HCT116 (cell line): Measurements from ENCODE around the gene NAALADL2. TPM values are rescaled to one million over a fixed set of nuclear protein-coding genes. Genes with fewer than 3 reads are reported as not detected.

Experiments used
- ATAC-seq: fragments of 200-7000 bp; cut with Tn5 transposase; 2 replicates; pipeline ENCODE4 v1.9.1; 2020; ENCODE audit warnings: mild to moderate bottlenecking, moderate library complexity
- BruUV-seq: library from RNA; stranded (reverse); fragments of 400-500 nt; replicated peaks from 2 replicates; lab custom pipeline; 2021; lab: Mats Ljungman, UMichigan
- CTCF ChIA-PET: fragments of 300-600 bp; sonication (Branson Sonifier 250); formaldehyde crosslinking; loops from one replicate; lab custom pipeline; 2021; ENCODE audit warnings: antibody characterized with exemption; lab: Charles Lee
- POLR2A ChIA-PET: fragments of 300-600, 350-600 bp; sonication (Branson Sonifier 250); formaldehyde crosslinking; loops from one replicate; lab custom pipeline; 2021; ENCODE audit warnings: antibody characterized with exemption; lab: Charles Lee
- RAD21 ChIA-PET, 2 experiments: fragments of 300-600 bp; sonication (Branson Sonifier 250); formaldehyde crosslinking; loops; one replicate each; lab custom pipeline; 2023; ENCODE audit warnings: low total read pairs in 2 of 2; ENCODE audit not compliant: uncharacterized antibody in 2 of 2, unreplicated experiment in 2 of 2, low non-redundant PET in 1 of 2; lab: Charles Lee
- DNase-seq: peaks from one replicate; pipeline ENCODE4 v3.0.0-alpha.2; 2010; ENCODE audit warnings: low read depth, low spot score
- H2AFZ ChIP-seq: fragments of 200-600 bp; shearing (Covaris generic), sonication (generic); 2 replicates; pipeline ENCODE4 v1.6.1; 2017; ENCODE audit warnings: low read depth, mixed run types, mixed read lengths, antibody characterized with exemption, low read length; ENCODE audit not compliant: poor library complexity, severe bottlenecking
- H3K27ac ChIP-seq: 2 replicates; pipeline ENCODE4 v1.5.1; 2012; ENCODE audit warnings: low read depth, low read length
- H3K27me3 ChIP-seq: fragments of 200-600 bp; sonication (generic); 2 replicates; pipeline ENCODE4 v1.6.1; 2016; ENCODE audit warnings: mixed run types, low read length, mixed read lengths; ENCODE audit not compliant: insufficient read depth
- H3K36me3 ChIP-seq, 2 experiments: fragments of 200-500 bp in 1 of 2; fragments of 200-600 bp in 1 of 2; sonication (Bioruptor generic) in 1 of 2; sonication (generic) in 1 of 2; 2 replicates each; pipeline versions ENCODE4 v1.5.1 to v1.6.1; 2014 to 2016; ENCODE audit warnings: low read length in 2 of 2, inconsistent platforms in 1 of 2, mixed read lengths in 1 of 2, mixed run types in 1 of 2; ENCODE audit not compliant: insufficient read depth in 2 of 2, control insufficient read depth in 1 of 2
- H3K4me1 ChIP-seq, 2 experiments: fragments of 200-600 bp in 1 of 2; sonication (generic) in 1 of 2; 2 replicates each; pipeline versions ENCODE4 v1.5.1 to v1.6.1; 2012 to 2017; ENCODE audit warnings: low read length in 2 of 2, inconsistent platforms in 1 of 2, mild to moderate bottlenecking in 1 of 2, mixed read lengths in 1 of 2, mixed run types in 1 of 2, moderate library complexity in 1 of 2; ENCODE audit not compliant: insufficient read depth in 2 of 2, control insufficient read depth in 1 of 2
- H3K4me2 ChIP-seq: fragments of 200-600 bp; sonication (generic); 2 replicates; pipeline ENCODE4 v1.6.1; 2017; ENCODE audit warnings: mixed run types, low read length, mixed read lengths
- H3K4me3 ChIP-seq, 2 experiments: fragments of 200-600 bp in 1 of 2; sonication (generic) in 1 of 2; replicated peaks in 1 of 2; 2 replicates each; pipeline ENCODE4 v1.5.1; 2011 to 2016; ENCODE audit warnings: low read length in 2 of 2, control low read depth in 1 of 2, low read depth in 1 of 2, mild to moderate bottlenecking in 1 of 2, mixed read lengths in 1 of 2, mixed run types in 1 of 2
- H3K79me2 ChIP-seq: fragments of 200-600 bp; sonication (generic); 2 replicates; pipeline ENCODE4 v1.6.1; 2017; ENCODE audit warnings: mild to moderate bottlenecking, mixed run types, low read length, moderate library complexity, mixed read lengths; ENCODE audit not compliant: insufficient read depth
- H3K9ac ChIP-seq: fragments of 200-600 bp; sonication (generic); 2 replicates; pipeline ENCODE4 v1.6.1; 2016; ENCODE audit warnings: low read length, mixed read lengths
- H3K9me2 ChIP-seq: fragments of 200-600 bp; sonication (generic), shearing (Covaris generic); 2 replicates; pipeline ENCODE4 v1.6.1; 2017; ENCODE audit warnings: mixed run types, mild to moderate bottlenecking, moderate library complexity; ENCODE audit not compliant: insufficient read depth
- H3K9me3 ChIP-seq, 2 experiments: fragments of 200-500 bp in 1 of 2; fragments of 200-600 bp in 1 of 2; sonication (Bioruptor generic) in 1 of 2; sonication (generic) in 1 of 2; 2 replicates each; pipeline ENCODE4 v1.6.1; 2014 to 2017; ENCODE audit warnings: low read length in 2 of 2, mixed read lengths in 2 of 2, inconsistent platforms in 1 of 2, low read depth in 1 of 2, mild to moderate bottlenecking in 1 of 2, mixed run types in 1 of 2, moderate library complexity in 1 of 2; ENCODE audit not compliant: control insufficient read depth in 1 of 2, insufficient read depth in 1 of 2
- H4K20me1 ChIP-seq: fragments of 200-600 bp; sonication (generic), shearing (Covaris generic); 2 replicates; pipeline ENCODE4 v1.6.1; 2017; ENCODE audit warnings: mixed run types, mild to moderate bottlenecking, moderate library complexity; ENCODE audit not compliant: insufficient read depth
- ATF3 ChIP-seq: IDR thresholded peaks from 2 replicates; pipeline ENCODE4 v1.6.1; 2012
- CEBPB ChIP-seq: IDR thresholded peaks from 2 replicates; pipeline ENCODE4 v1.6.1; 2012; ENCODE audit warnings: low read depth
- EGR1 ChIP-seq: IDR thresholded peaks from 2 replicates; pipeline ENCODE4 v1.6.1; 2012; ENCODE audit warnings: low read depth
- ELF1 ChIP-seq: IDR thresholded peaks from 2 replicates; pipeline ENCODE4 v1.6.1; 2012; ENCODE audit warnings: low read depth, borderline replicate concordance
- EZH2 ChIP-seq: fragments of 200-600 bp; sonication (generic); IDR thresholded peaks from 2 replicates; pipeline ENCODE4 v1.6.1; 2017; ENCODE audit warnings: antibody characterized with exemption, mixed run types
- EZH2phosphoT487 ChIP-seq: fragments of 200-600 bp; IDR thresholded peaks from 2 replicates; pipeline ENCODE4 v1.6.1; 2018; ENCODE audit warnings: antibody characterized with exemption, borderline replicate concordance
- FOSL1 ChIP-seq: IDR thresholded peaks from 2 replicates; pipeline ENCODE4 v1.6.1; 2012; ENCODE audit warnings: low read depth
- JUND ChIP-seq: IDR thresholded peaks from 2 replicates; pipeline ENCODE4 v1.6.1; 2012
- MAX ChIP-seq: IDR thresholded peaks from 2 replicates; pipeline ENCODE4 v1.6.1; 2012
- POLR2A ChIP-seq: IDR thresholded peaks from 2 replicates; pipeline ENCODE4 v1.7.0; 2011; ENCODE audit warnings: borderline replicate concordance; ENCODE audit not compliant: insufficient read depth, insufficient read length; ENCODE audit errors: extremely low read depth
- POLR2AphosphoS5 ChIP-seq: IDR thresholded peaks from 2 replicates; pipeline ENCODE4 v1.6.1; 2011; ENCODE audit warnings: mild to moderate bottlenecking, low read depth, low read length, moderate library complexity
- REST ChIP-seq: IDR thresholded peaks from 2 replicates; pipeline ENCODE4 v1.6.1; 2012; ENCODE audit warnings: low read depth
- SIN3A ChIP-seq: IDR thresholded peaks from 2 replicates; pipeline ENCODE4 v1.6.1; 2012; ENCODE audit warnings: low read depth
- SP1 ChIP-seq: IDR thresholded peaks from 2 replicates; pipeline ENCODE4 v1.6.1; 2012; ENCODE audit warnings: low read depth
- SRF ChIP-seq: IDR thresholded peaks from 2 replicates; pipeline ENCODE4 v1.6.1; 2012; ENCODE audit warnings: low read depth
- TCF7L2 ChIP-seq: IDR thresholded peaks from 2 replicates; pipeline ENCODE4 v1.7.0; 2011; ENCODE audit warnings: borderline replicate concordance, inconsistent platforms; ENCODE audit not compliant: insufficient read depth, insufficient read length; ENCODE audit errors: extremely low read depth
- YY1 ChIP-seq: IDR thresholded peaks from 2 replicates; pipeline ENCODE4 v1.6.1; 2011; ENCODE audit warnings: low read length, low read depth, moderate library complexity, mild to moderate bottlenecking; ENCODE audit not compliant: insufficient replicate concordance; ENCODE audit errors: extremely low read depth
- ZNF274 ChIP-seq: fragments of 200-500 bp; sonication (Bioruptor generic); IDR thresholded peaks from 2 replicates; pipeline ENCODE4 v1.6.1; 2014; ENCODE audit warnings: mild to moderate bottlenecking, low read depth, low read length, inconsistent platforms
- intact Hi-C: fragments of 100-400 bp; cut with micrococcal nuclease; formaldehyde crosslinking; loops from 2 replicates; pipeline ENCODE4 v1.10.0; 2022
- total RNA-seq: library from RNA; stranded (reverse); gene quantifications from one replicate; pipeline ENCODE4 v1.2.1, GENCODE V29; 2021; ENCODE audit not compliant: unreplicated experiment
- TF ChIP-seq, protein P1 (sequence below): IDR thresholded peaks from 2 replicates; pipeline ENCODE4 v1.6.1; 2011; ENCODE audit warnings: mild to moderate bottlenecking, low read length, moderate library complexity; ENCODE audit not compliant: insufficient replicate concordance; ENCODE audit errors: extremely low read depth

NAALADL2 gene
- total RNA-seq, 1 experiment from 2014 or later = 2.9 TPM

DNA sequence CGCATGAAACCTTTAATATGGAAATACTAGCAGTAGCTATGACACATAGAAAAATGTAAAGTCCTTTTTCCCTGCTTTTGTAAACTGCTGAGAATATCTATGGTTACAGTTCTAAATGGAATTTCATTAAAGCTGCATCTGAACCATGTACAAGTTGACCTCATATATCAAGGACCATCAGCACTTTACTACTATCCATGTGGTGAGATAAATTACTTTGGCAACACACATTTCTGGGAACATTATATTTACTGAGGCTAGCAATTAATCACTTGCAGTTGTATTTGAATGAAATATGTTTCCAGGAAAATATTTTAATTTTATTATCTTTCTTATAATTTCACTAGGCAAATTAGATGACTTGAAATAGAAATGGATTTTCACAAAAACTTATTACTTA is 545.5 kb downstream of the NAALADL2 start (continued):
- no peak for TF ChIP-seq EZH2
- no peak for TF ChIP-seq SP1
- no peak for TF ChIP-seq FOSL1
- no peak for TF ChIP-seq ATF3
- no peak for TF ChIP-seq JUND
- TF ChIP-seq ZNF274 = no peak

- H3K9ac ChIP-seq = no peak overlapping the region
- RAD21 ChIA-PET = no interaction called here
- ATAC-seq = no peak
- TF ChIP-seq SP1 (no peak), EGR1 (no peak), POLR2A (no peak), SRF (no peak), TCF7L2 (no peak), YY1 (no peak), CEBPB (no peak), EZH2phosphoT487 (no peak), SIN3A (no peak), ELF1 (no peak), POLR2AphosphoS5 (no peak), MAX (no peak), ZNF274 (no peak), REST (no peak), ATF3 (no peak)
- TF ChIP-seq, protein P1, sequence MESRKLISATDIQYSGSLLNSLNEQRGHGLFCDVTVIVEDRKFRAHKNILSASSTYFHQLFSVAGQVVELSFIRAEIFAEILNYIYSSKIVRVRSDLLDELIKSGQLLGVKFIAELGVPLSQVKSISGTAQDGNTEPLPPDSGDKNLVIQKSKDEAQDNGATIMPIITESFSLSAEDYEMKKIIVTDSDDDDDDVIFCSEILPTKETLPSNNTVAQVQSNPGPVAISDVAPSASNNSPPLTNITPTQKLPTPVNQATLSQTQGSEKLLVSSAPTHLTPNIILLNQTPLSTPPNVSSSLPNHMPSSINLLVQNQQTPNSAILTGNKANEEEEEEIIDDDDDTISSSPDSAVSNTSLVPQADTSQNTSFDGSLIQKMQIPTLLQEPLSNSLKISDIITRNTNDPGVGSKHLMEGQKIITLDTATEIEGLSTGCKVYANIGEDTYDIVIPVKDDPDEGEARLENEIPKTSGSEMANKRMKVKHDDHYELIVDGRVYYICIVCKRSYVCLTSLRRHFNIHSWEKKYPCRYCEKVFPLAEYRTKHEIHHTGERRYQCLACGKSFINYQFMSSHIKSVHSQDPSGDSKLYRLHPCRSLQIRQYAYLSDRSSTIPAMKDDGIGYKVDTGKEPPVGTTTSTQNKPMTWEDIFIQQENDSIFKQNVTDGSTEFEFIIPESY = no peak
- CTCF ChIA-PET = no interaction called here
- H3K27me3 ChIP-seq = no peaks in the 10 kb centered on the region
- no peaks in the 10 kb centered on the region for H4K20me1 ChIP-seq
- H3K9me3 ChIP-seq = no peaks in the 10 kb centered on the region
- H3K27ac ChIP-seq = no peak overlapping the region
- intact Hi-C loops = no loop called here
- no peaks in the 10 kb centered on the region for H3K9me2 ChIP-seq
- POLR2A ChIA-PET = no interaction called here
- no TSS peak for BruUV-seq
- no peak overlapping the region for H3K4me2 ChIP-seq
- no peak for DNase-seq
- no peak overlapping the region for H2AFZ ChIP-seq
- H3K79me2 ChIP-seq = no peaks in the 10 kb centered on the region
- no peaks in the 10 kb centered on the region for H3K36me3 ChIP-seq
- H3K4me1 ChIP-seq = no peaks in the 10 kb centered on the region
- no peak overlapping the region for H3K4me3 ChIP-seq
Measured at GRCh38 chr3:175410251-175410650, 551.1 kb downstream of the NAALADL2 start.
